HepG2 (cell line): ENCODE measurements around the gene GLRX5. TPM values are rescaled to one million over a fixed set of nuclear protein-coding genes. Genes with fewer than 3 reads are reported as not detected.
A peak's percentile ranks its signal among the peaks of the same experiment; 100 is the strongest.

Experiments
- ARHGAP35 ChIP-seq: sonication (generic); formaldehyde crosslinking; IDR thresholded peaks from 2 replicates; pipeline ENCODE4 v1.9.0; 2022; ENCODE audit warnings: mild to moderate bottlenecking, inconsistent platforms, moderate library complexity, missing genetic modification reagents, borderline replicate concordance
- CBX1 ChIP-seq: IDR thresholded peaks from one replicate; pipeline ENCODE4 v1.6.1; 2016; ENCODE audit warnings: antibody characterized with exemption, low read depth
- CEBPG ChIP-seq: IDR thresholded peaks from 2 replicates; pipeline ENCODE4 v1.6.1; 2016
- CSRNP1 ChIP-seq: sonication (generic); formaldehyde crosslinking; IDR thresholded peaks from 2 replicates; pipeline ENCODE4 v1.8.1; 2023; ENCODE audit warnings: mild to moderate bottlenecking, missing genetic modification reagents
- DDIT3 ChIP-seq: sonication (generic); formaldehyde crosslinking; IDR thresholded peaks from 2 replicates; pipeline ENCODE4 v1.4.0; 2020; ENCODE audit warnings: mild to moderate bottlenecking, missing genetic modification reagents
- FOXO1 ChIP-seq: sonication (generic); formaldehyde crosslinking; IDR thresholded peaks from 2 replicates; pipeline ENCODE4 v1.4.0; 2020; ENCODE audit warnings: missing genetic modification reagents
- MAX ChIP-seq: IDR thresholded peaks from 2 replicates; pipeline ENCODE4 v1.6.1; 2012; ENCODE audit warnings: inconsistent platforms
- MED13 ChIP-seq: sonication (generic); formaldehyde crosslinking; IDR thresholded peaks from 2 replicates; pipeline ENCODE4 v1.5.0; 2020; ENCODE audit warnings: missing genetic modification reagents
- NFIC ChIP-seq: IDR thresholded peaks from 2 replicates; pipeline ENCODE4 v1.6.1; 2012; ENCODE audit warnings: mild to moderate bottlenecking, low read length, inconsistent platforms
- POGZ ChIP-seq: sonication (generic); formaldehyde crosslinking; IDR thresholded peaks from 2 replicates; pipeline ENCODE4 v1.4.0; 2020; ENCODE audit warnings: mild to moderate bottlenecking, missing genetic modification reagents
- SKIL ChIP-seq: sonication (generic); formaldehyde crosslinking; IDR thresholded peaks from 2 replicates; pipeline ENCODE4 v1.8.0; 2022; ENCODE audit warnings: missing genetic modification reagents, mild to moderate bottlenecking, moderate library complexity, borderline replicate concordance
- THYN1 ChIP-seq: sonication (generic); formaldehyde crosslinking; IDR thresholded peaks from 2 replicates; pipeline ENCODE4 v1.8.1; 2023; ENCODE audit warnings: low read depth, mild to moderate bottlenecking, moderate library complexity, missing genetic modification reagents, borderline replicate concordance
- ZBED4 ChIP-seq: sonication (generic); formaldehyde crosslinking; IDR thresholded peaks from 2 replicates; pipeline ENCODE4 v1.4.0; 2020; ENCODE audit warnings: missing genetic modification reagents, borderline replicate concordance
- ZBTB1 ChIP-seq: sonication (generic); formaldehyde crosslinking; IDR thresholded peaks from 2 replicates; pipeline ENCODE4 v1.4.0; 2020; ENCODE audit warnings: missing genetic modification reagents, borderline replicate concordance
- ZFP36L2 ChIP-seq: sonication (generic); formaldehyde crosslinking; IDR thresholded peaks from 2 replicates; pipeline ENCODE4 v1.4.0; 2020; ENCODE audit warnings: missing genetic modification reagents
- ZNF441 ChIP-seq: sonication (generic); formaldehyde crosslinking; IDR thresholded peaks from 2 replicates; pipeline ENCODE4 v1.7.0; 2021; ENCODE audit warnings: missing genetic modification reagents, borderline replicate concordance
- ZNF761 ChIP-seq: sonication (generic); formaldehyde crosslinking; conservative IDR thresholded peaks from 2 replicates; pipeline ENCODE4 v1.4.0; 2020; ENCODE audit warnings: mild to moderate bottlenecking, missing genetic modification reagents
- ZNF768 ChIP-seq: sonication (generic); formaldehyde crosslinking; IDR thresholded peaks from 2 replicates; pipeline ENCODE4 v1.4.0; 2020; ENCODE audit warnings: missing genetic modification reagents
- polyA plus RNA-seq, 8 experiments: library from polyadenylated mRNA; depleted of rRNA in 3 of 8; stranded (reverse) in 7 of 8; unstranded in 1 of 8; fragments of >200 nt; fragmentation: Illumina TruSeq in 4 of 8; extraction: Trizol in 4 of 8; gene quantifications; 2 replicates each; pipeline versions ENCODE4 v1.2.1 to v1.2.3, GENCODE V29; 2011 to 2016; ENCODE audit warnings: low read depth in 4 of 8, missing spikeins in 1 of 8, mixed read lengths in 1 of 8; ENCODE audit not compliant: insufficient read depth in 1 of 8
- total RNA-seq, 5 experiments: library from RNA; depleted of rRNA; stranded (reverse); fragments of >200 nt; fragmentation: Illumina TruSeq; extraction: Trizol; gene quantifications; 2 replicates each; pipeline ENCODE4 v1.2.3, GENCODE V29; 2016; ENCODE audit warnings: low read depth in 1 of 5

GLRX5 gene
- total and polyA plus RNA-seq, 2 of the 13 experiments (the other 11 are each of a cell fraction or from before 2014, with no cell fraction given): 122 to 146 TPM

GRCh38 chr14:95524706-95525512 lies 9.9 kb upstream of the GLRX5 start (continued):
- TF ChIP-seq ZBED4 (CRISPR knock-in tag) (peak; percentile 77), SKIL (no peak; the same call in 1 of the 2 replicates), ZFP36L2 (0 out of 2 replicates have a peak, but pooled peaks have one; percentile 49), NFIC (peak; percentile 84), ZBTB1 (CRISPR knock-in tag) (no peak), ZNF768 (CRISPR knock-in tag) (no peak), CSRNP1 (CRISPR knock-in tag) (no peak), FOXO1 (CRISPR knock-in tag) (peak; percentile 98), MED13 (CRISPR knock-in tag) (peak; percentile 93), ZNF761 (CRISPR knock-in tag) (peak; percentile 54; the same call in 1 of the 2 replicates), ARHGAP35 (CRISPR knock-in tag) (no peak), POGZ (peak; percentile 79), THYN1 (CRISPR knock-in tag) (no peak), DDIT3 (CRISPR knock-in tag) (no peak), MAX (peak; percentile 71), CEBPG (peak; percentile 100), ZNF441 (CRISPR knock-in tag) (peak; percentile 75; the same call in 1 of the 2 replicates), CBX1 (no peak)
